HG03196 (cell line): ENCODE measurements around the gene SULF2.

Experiments
- ATAC-seq: cut with Tn5 transposase; IDR thresholded peaks from one replicate; pipeline ENCODE4 v1.9.1; 2021; ENCODE audit not compliant: unreplicated experiment

The SULF2 gene

DNA sequence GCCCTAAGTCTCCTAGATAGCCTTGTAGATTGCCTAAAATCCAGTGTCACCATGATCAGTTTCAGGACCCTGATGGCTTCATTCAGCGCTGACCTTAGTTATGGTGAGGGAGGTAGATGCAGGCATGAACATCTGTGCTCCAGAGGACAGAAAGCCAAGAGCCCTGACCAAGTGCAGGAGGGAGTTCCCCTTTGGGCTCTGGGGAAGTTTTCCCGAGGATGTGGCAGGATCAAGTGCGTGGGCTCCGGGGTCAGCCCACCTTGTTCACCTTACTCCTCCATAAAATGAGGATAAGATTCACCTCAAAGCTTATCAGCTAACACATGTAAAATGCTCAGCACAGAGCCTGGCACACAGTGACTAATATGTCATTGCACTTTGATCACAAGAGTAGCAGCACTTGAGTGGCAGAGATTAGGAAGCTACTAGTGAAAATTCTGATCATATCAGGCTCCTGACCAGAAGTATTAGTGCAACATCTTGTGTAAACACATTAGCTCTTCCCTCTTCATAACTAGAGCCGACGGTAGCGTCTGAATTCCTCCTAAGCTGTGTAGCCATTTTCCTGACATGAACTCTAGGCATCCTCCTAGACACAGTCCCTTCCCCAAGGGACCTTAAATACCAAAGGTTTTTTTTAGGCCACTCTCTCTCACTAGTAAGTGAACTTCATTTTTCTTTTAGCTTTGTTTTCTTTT lies 125.2 kb downstream of the SULF2 start:
- no peak for ATAC-seq

DNA sequence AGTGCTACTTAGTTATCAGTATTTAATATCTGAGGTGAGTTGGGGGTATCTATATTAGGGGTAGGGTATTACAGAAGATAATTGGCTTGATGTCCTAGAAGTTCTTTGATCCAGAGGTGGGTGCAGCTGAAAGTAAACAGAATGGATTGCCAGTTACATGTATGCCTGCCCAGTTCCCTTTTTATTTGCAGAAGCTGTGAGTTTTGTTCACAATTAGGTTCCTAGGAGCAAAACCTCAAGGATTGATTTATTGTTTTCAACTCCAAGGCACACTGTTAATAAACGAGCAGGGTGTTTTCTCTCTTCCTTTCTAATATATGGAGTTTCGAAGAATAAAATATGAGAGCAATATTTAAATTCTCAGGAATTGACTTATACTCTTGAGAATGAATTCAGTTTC lies 129.0 kb downstream of the SULF2 start:
- no peak for ATAC-seq

DNA sequence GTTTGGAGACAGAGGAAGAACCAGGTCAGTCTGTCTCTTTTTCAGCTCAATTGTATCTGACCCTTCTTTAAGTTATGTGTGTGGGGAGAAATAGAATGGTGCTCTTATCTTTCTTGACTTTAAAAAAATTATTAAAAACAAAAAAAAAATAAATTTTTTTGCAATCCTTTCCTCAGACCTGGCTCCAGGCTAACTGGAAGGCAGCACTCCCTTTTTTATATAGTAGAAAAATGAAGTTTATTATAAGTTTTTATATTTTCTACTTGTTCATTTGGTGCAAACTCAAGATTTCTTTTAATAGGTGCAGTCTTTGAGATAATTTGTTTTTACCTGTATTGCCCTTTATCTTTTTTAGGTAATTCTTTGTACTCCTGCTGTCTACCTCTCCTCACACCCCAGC lies 129.6 kb downstream of the SULF2 start:
- ATAC-seq: no peak

DNA sequence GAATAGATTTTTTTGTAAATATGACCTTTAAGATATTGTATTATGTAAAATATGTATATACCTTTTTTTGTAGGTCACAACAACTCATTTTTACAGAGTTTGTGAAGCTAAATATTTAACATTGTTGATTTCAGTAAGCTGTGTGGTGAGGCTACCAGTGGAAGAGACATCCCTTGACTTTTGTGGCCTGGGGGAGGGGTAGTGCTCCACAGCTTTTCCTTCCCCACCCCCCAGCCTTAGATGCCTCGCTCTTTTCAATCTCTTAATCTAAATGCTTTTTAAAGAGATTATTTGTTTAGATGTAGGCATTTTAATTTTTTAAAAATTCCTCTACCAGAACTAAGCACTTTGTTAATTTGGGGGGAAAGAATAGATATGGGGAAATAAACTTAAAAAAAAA lies 130.9 kb downstream of the SULF2 start:
- no peak for ATAC-seq

DNA sequence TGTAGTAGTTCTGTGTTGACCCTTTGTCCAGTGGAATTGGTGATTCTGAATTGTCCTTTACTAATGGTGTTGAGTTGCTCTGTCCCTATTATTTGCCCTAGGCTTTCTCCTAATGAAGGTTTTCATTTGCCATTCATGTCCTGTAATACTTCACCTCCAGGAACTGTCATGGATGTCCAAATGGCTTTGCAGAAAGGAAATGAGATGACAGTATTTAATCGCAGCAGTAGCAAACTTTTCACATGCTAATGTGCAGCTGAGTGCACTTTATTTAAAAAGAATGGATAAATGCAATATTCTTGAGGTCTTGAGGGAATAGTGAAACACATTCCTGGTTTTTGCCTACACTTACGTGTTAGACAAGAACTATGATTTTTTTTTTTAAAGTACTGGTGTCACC lies 131.4 kb downstream of the SULF2 start:
- ATAC-seq: no peak

DNA sequence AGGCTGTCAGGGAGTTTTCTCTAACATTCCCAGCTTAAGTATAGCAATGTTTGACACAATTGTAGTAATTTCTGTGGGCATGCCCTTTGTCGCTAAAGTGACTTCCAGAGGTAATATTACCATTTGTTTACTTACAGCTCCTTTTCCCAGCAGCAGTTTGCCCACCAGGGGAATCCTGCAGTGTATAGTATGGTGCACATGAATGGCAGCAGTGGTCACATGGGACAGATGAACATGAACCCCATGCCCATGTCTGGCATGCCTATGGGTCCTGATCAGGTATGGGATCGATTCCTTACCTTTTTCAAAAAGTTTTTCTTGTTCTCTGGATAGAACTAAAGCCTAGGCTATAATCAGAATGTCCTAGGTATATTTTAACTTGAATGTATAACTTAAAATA lies 132.5 kb downstream of the SULF2 start:
- ATAC-seq: no peak

DNA sequence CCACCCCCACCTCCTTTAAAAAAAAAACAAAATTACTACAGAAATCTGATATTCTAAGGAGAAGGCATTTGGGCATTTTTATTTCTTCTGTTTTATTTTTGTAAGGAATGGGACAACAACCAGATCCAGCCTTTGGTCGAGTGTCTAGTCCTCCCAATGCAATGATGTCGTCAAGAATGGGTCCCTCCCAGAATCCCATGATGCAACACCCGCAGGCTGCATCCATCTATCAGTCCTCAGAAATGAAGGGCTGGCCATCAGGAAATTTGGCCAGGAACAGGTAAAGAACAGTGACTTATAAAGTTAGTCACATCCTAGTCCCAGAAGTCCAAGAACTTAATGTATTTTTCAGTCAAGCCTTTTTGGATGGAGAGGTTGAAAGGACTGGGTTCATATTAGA lies 133.0 kb downstream of the SULF2 start:
- ATAC-seq: no peak

DNA sequence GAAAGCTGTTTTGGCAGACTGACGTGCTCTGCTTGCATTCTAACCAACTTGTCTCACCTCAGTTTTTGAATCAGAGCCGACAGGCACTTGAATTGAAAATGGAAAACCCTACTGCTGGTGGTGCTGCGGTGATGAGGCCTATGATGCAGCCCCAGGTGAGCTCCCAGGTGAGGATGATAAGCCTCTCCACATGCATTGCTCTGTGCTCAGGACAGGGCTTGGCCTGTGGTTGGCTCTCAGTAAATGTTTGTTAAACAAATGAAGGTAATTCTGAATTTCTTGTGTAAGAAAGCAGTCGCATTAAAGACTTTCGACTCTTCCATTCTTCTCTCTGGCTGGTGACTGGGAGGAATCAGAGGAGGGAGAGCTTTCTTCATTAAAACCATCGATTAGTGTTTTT lies 136.3 kb downstream of the SULF2 start:
- ATAC-seq: no peak

DNA sequence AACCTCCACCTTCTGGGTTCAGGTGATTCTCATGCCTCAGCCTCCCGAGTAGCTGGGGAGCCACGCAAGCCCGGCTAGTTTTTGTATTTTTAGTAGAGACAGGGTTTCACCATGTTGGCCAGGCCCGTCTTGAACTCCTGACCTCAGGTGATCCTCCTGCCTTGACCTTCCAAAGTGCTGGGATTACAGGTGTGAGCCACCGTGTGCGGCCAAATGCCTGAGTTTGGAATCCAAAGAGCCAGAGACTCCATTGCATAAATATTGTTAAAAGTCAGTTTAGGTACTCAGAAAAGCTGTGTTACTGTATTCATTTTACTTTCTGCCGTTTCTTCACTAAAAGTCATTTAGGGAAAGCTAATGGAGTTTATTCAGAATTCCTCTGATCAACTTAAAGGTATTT lies 137.3 kb downstream of the SULF2 start:
- no peak for ATAC-seq

DNA sequence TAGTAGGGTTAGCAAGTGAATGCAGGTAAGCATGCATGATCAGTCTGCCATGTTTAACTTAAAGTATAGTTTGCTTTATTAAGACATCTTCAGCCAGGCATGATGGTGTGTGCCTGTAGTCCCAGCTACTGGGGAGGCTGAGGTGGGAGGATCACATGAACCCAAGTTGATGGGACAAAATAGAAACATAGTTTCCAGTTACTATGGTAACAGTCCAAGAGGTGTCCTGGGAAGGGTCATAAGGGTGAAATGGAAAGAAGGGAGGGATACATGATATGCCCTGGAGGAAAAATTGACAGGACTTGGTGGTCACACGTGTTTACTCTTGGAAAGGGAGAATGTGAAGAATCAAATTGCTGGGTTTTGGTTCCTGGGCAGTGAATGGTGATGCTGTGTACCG lies 139.6 kb downstream of the SULF2 start:
- no peak for ATAC-seq

DNA sequence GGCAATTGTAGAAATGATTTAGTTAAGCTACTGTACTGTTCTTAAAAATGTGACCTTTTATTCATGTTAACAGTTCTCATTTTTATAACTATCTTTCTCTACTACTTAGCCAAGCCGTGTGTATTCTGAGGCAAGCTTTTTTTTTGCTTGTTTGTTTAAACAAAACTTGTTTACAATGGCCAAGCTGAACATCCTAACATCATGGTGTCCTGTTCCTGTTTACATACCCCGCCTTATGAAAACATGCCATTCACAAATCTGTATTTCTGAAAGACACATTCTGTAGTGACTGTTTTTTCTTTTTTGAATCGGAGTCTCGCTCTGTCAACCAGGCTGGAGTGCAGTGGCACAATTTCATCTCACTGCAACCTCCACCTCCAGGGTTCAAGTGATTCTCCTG lies 142.7 kb downstream of the SULF2 start:
- ATAC-seq: no peak

DNA sequence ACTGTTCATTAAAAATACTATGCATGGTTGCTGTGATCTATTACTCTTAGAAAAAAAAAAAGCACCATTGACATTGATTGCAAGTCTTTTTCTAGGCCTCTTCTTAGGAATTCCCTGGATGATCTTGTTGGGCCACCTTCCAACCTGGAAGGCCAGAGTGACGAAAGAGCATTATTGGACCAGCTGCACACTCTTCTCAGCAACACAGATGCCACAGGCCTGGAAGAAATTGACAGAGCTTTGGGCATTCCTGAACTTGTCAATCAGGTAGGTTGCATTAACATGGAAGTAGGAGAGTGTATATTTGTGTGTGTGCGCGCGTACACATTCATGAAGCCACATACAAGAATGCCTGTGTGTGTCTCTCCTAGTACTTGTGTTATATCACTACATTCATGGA lies 143.2 kb downstream of the SULF2 start:
- no peak for ATAC-seq

DNA sequence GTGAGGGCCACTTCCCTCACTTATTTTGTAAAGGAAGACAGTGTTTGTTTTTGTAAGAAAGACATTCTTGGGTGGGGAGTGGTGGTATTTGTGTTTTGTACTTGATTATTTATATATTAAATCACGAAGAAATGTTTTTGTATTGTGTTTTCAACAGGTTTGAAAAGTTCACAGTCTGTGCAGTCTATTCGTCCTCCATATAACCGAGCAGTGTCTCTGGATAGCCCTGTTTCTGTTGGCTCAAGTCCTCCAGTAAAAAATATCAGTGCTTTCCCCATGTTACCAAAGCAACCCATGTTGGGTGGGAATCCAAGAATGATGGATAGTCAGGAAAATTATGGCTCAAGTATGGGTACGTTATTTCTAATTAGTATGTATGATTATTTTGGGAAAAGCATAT lies 146.4 kb downstream of the SULF2 start:
- ATAC-seq: no peak

DNA sequence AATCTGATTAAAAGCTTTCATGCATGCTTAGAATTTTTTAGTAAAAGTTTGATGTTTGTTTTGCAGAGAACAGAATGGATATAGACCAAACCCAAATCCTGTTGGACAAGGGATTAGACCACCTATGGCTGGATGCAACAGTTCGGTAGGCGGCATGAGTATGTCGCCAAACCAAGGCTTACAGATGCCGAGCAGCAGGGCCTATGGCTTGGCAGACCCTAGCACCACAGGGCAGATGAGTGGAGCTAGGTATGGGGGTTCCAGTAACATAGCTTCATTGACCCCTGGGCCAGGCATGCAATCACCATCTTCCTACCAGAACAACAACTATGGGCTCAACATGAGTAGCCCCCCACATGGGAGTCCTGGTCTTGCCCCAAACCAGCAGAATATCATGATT lies 150.0 kb downstream of the SULF2 start:
- ATAC-seq: no peak

DNA sequence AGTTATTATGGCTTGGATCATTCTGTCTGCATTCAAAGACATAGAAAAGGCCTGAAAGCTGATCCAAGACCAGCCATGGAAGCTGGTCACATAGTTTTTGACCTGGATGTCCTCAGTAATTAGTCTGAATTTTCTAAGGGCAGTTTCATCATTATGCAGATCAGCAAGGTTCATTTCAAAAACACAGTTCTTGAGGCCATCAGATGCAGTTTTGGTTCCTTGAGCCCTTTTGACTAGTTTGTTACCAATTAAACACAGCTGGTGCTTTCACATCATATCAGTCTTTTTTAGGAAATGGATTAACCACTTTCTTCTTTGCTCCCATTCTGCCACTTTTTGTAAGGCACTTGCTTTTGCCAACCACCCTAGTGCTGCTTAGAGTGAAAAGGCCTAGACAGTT lies 154.2 kb downstream of the SULF2 start:
- ATAC-seq: no peak

DNA sequence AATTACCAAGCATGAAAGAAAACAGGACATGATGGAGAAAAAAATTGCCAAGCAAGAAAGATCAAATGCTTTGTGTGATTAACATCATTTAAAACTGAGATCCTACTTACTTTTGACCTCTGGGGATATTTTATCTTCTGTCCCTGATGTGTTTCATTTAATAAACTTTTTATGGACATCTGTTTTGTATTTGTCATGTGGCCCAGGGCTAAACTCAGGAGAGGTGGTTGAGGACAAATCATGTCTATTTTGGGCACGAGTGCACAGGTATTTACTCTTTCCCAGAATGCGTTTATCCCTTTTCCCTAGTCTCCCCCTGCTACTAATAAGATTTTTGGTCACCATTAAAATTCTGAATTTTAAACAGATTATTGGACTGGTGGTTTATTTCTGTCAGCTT lies 155.4 kb downstream of the SULF2 start:
- no peak for ATAC-seq

DNA sequence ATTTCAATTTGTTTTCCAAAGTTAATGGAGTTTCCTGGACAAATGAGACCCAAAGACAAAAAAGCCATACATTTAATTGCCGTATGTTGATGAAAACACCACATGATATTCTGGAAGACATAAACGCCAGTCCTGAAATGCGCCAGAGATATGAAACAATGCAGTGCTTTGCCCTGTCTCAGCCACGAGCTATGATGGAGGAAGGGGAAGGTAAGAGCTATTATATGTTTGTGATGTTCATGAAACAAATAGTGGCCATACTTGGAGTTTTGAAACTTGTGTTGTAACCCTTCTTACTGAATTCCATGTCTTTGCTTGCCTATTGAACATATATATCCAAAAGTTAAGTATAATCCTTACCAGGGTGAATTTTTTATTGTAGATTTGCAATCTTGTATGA lies 157.7 kb downstream of the SULF2 start:
- ATAC-seq: no peak

DNA sequence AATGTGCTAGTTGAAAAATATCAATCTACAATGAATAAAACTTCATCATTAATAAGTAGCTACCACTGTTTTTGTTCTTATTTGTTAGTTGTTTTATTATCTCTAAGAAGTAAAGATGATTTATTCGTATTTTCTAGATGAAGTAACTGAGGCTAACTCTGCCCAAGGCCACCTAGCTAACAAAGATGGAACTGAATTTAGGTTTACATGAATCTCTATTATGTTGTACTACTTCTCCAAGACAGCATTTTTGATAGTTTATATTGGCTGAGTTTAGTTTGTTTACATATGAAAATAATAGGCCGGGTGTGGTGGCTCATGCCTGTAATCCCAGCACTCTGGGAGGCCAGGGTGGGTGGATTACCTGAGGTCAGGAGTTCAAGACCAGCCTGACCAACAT lies 162.1 kb downstream of the SULF2 start:
- no peak for ATAC-seq

DNA sequence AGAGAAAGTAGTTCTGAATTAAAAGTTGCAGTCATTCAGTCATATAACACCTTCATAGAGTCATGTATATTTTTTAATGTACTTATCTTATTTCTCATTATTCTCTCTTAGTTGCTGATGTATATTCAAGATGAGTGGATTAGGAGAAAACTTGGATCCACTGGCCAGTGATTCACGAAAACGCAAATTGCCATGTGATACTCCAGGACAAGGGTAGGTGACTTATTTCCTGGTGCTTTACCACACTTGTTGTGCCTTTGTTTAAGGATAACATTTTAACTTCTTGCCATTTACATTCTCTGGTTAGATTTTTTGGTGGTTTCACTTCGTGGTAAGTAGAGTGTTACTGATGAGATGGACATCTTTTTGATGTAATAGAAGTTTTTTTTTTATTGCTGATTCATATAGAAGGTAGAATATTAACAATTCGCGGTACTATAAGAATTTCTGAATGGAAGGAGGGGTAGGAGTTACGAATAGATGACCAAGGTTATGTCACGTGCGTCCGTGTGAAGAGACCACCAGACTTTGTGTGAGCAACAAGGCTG lies 163.1 kb downstream of the SULF2 start:
- no peak for ATAC-seq

DNA sequence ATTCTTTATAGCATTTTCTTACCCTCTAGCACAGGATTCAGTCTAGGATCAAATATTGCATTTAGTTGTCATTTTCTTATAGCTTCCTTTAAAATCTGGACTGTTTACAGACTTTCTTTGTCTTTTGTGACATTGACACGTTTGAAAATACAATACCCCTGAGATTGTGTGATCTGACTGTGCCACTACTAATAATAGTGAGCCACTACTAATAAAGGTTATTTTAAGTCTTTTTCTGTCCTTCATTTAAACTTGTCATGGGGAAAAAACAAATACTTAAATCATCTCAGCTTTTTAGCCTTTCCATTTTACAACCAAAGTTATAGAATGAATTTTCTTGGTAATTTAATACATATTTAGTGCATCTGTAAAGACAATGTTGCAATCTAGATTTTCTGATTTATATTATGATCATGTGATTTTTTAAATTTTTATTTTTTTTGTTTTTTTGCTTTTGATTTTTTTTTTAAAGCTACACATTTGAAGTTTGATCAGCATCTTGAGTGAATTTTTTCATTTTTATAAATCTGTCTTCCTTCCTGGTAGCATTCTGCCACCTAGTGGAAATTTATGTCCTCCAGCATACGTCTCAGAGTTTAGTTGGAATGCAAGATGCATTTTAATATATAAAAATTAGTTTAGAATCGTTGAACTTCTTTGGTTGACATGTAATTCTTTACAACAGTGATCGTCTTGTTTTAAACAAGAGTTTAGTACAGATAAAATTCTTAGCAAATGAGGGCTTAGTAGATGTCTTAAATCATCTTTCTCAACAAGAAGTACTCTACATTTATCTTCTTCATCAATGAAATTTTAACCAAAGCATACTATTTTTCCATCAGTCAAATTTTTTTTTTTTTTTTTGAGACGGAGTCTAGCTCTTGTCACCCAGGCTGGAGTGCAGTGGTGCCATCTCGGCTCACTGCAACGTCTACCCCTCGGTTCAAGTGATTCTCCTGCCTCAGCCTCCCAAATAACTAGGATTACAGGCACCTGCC lies 164.2 kb downstream of the SULF2 start:
- ATAC-seq: no peak

DNA sequence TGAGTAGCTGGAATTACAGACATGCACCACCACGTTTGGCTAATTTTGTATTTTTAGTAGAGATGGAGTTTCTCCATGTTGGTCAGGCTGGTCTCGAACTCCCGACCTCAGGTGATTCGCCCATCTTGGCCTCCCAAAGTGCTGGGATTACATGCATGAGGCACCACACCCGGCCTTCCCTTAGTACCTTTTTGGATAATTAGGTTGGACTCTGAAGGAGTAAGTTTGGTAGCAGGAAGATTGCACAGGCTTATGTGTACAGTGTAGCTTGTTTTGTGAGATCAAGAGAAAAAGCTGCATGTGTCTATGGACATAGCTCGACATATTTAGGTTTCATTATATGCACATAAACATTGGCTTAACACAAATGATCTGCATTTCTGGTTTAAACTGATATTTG lies 166.8 kb downstream of the SULF2 start:
- ATAC-seq: no peak

DNA sequence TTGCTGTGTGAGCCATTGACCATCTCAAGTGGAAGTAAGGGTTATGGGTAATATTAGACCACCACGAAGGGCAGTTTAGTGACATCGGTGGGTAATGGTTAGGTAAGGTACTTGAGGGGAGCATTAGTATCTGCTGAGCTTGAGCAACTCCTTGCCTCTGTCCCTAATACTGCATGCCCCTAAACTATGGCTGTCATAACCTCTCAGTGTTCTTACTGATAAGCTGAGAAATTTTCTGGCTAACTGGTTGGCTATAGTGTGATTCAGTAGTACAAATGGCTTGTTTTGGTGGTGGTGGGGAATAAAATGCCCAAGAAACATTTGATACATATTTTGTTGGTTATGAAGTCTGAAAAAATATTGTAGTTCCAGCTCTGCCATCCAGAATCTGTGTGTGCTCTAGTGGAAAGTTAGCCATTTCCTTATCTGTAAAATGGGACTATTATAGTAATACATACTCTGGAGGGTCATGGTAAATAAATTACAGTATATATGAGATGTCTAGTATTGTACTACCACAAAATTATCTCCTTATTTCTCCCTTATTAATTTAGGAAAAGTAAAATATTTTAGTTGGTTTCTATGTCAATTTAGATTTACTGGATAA lies 170.5 kb downstream of the SULF2 start:
- ATAC-seq: no peak
